Myocyte (in vitro differentiated cells): ENCODE measurements around the gene NDUFB2. TPM values are rescaled to one million over a fixed set of nuclear protein-coding genes. Genes with fewer than 3 reads are reported as not detected.
"Not testable (repeated sequence)": the region's sequence is repeated elsewhere in the genome, so short reads cannot be mapped to it uniquely, and the experiment has no call there.

Experiments used
- DNase-seq: peaks from one replicate; pipeline ENCODE4 v3.0.0-alpha.2; 2012; ENCODE audit warnings: low read depth
- total RNA-seq: library from RNA; depleted of rRNA; stranded (reverse); fragments of >200 nt; gene quantifications from 2 replicates; pipeline ENCODE4 v1.2.3, GENCODE V29; 2014

Gene NDUFB2
- total RNA-seq, 1 donor from 2014 or later: 434 TPM

GRCh38 chr7:140689199-140690152 is 7.0 kb upstream of the NDUFB2 start:
- DNase-seq: no peak

- DNase-seq: no peak
These were observed 5.0 kb upstream of the NDUFB2 start for GRCh38 chr7:140691376-140692045.

- DNase-seq: not testable (repeated sequence)
These were observed 2.7 kb upstream of the NDUFB2 start for GRCh38 chr7:140693849-140694248.

- no peak for DNase-seq
These were observed 1.9 kb upstream of the NDUFB2 start for GRCh38 chr7:140694592-140694991.

- DNase-seq: no peak
These were observed 1.1 kb upstream of the NDUFB2 start for GRCh38 chr7:140695381-140695780.

GRCh38 chr7:140696024-140696679 is 356 bp upstream of the NDUFB2 start:
- DNase-seq: peak; percentile 98

GRCh38 chr7:140697447-140698143 is 1.1 kb downstream of the NDUFB2 start:
- DNase-seq: no peak

- no peak for DNase-seq
These were observed 2.0 kb downstream of the NDUFB2 start for GRCh38 chr7:140698477-140698876.

- DNase-seq: no peak
These were observed 6.3 kb downstream of the NDUFB2 start for GRCh38 chr7:140702774-140703173.

GRCh38 chr7:140704205-140704604 is 7.7 kb downstream of the NDUFB2 start:
- DNase-seq: no peak

- no peak for DNase-seq
These were observed 10.6 kb downstream of the NDUFB2 start for GRCh38 chr7:140707132-140707531.

GRCh38 chr7:140708764-140709163 is 12.3 kb downstream of the NDUFB2 start:
- DNase-seq: not testable (repeated sequence)

GRCh38 chr7:140712392-140712791 is 15.9 kb downstream of the NDUFB2 start:
- DNase-seq: not testable (repeated sequence)

- no peak for DNase-seq
These were observed 18.0 kb downstream of the NDUFB2 start for GRCh38 chr7:140714331-140715040.

GRCh38 chr7:140719721-140720120 is 23.2 kb downstream of the NDUFB2 start:
- DNase-seq: no peak

GRCh38 chr7:140722254-140722653 is 25.7 kb downstream of the NDUFB2 start:
- no peak for DNase-seq

- DNase-seq: no peak
These were observed 26.5 kb downstream of the NDUFB2 start for GRCh38 chr7:140723006-140723405.

GRCh38 chr7:140723574-140723973 is 27.1 kb downstream of the NDUFB2 start:
- DNase-seq: no peak

GRCh38 chr7:140724706-140725105 is 28.2 kb downstream of the NDUFB2 start:
- no peak for DNase-seq

GRCh38 chr7:140726281-140726680 is 29.8 kb downstream of the NDUFB2 start:
- peak; percentile 42 for DNase-seq

GRCh38 chr7:140732416-140732815 is 35.9 kb downstream of the NDUFB2 start:
- no peak for DNase-seq
